ENCODE results near the gene LPP.

DNA sequence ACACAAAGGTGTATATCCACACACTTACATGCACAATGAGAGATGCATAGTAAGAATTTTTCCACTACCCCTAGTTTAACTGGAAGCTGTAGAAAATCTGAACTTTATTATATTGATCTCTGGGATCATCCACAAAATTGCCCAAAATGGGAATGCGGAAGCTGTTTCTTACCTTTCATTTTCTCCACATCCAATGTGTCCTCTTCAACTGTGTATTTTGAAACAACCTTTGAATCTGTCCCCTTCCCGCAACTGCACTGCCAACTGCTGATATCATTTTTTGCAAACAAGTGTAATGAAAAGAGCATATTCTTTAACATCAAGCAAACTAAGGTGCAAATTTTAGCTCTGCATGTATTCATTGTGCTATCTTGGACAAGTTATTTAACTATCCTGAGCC, 590.2 kb downstream of the LPP start:
- TF ChIP-seq EP300 (IDR thresholded peaks at IDR 0.05) (no peak), POLR2A (IDR thresholded peaks at IDR 0.05) (no peak)
- TF ChIP-seq, protein P1, sequence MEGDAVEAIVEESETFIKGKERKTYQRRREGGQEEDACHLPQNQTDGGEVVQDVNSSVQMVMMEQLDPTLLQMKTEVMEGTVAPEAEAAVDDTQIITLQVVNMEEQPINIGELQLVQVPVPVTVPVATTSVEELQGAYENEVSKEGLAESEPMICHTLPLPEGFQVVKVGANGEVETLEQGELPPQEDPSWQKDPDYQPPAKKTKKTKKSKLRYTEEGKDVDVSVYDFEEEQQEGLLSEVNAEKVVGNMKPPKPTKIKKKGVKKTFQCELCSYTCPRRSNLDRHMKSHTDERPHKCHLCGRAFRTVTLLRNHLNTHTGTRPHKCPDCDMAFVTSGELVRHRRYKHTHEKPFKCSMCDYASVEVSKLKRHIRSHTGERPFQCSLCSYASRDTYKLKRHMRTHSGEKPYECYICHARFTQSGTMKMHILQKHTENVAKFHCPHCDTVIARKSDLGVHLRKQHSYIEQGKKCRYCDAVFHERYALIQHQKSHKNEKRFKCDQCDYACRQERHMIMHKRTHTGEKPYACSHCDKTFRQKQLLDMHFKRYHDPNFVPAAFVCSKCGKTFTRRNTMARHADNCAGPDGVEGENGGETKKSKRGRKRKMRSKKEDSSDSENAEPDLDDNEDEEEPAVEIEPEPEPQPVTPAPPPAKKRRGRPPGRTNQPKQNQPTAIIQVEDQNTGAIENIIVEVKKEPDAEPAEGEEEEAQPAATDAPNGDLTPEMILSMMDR (IDR thresholded peaks at IDR 0.05), result no peak

Data from tibial nerve (tissue), 4 donors.